ENCODE results near the gene CAND1. TPM values are rescaled to one million over a fixed set of nuclear protein-coding genes. Genes with fewer than 3 reads are reported as not detected.
A peak's percentile ranks its signal among the peaks of the same experiment; 100 is the strongest.

Gene CAND1
- 100 to 1,000 TPM; 162 to 220 (median 191) TPM for polyA plus RNA-seq (ENCODE audit: insufficient read length in 4 of 4)

GRCh38 chr12:67268896-67269632, at the start of gene CAND1:
TSS of gene CAND1 (plus strand) at chr12:67269358. CDS start at chr12:67269718, 360 bp downstream.
- DNase-seq (ENCODE audit: low read depth in 4 of 4, low spot score in 3 of 4): peak; percentile 99 to 100 (median 100)

DNA sequence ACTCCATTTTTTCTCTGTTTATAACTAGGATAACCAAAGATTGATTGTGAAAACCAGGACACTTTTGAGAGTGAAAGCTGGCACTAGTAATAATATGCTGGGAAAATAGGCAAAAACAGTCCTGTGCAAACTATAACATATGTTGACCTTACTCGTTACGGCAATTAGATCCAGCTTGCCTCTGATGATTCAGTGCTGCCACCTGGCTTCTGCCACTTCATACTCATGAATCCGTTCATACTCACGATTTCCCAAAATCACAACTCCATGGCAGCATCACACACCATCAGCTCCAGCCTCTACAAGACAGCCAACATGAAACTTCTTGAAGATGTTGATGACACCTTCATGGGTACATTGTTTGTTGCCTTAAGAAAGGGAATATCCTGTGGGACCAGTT, 49.1 kb upstream of the CAND1 start:
- DNase-seq (ENCODE audit: low read depth in 4 of 4, low spot score in 3 of 4): no peak

DNA sequence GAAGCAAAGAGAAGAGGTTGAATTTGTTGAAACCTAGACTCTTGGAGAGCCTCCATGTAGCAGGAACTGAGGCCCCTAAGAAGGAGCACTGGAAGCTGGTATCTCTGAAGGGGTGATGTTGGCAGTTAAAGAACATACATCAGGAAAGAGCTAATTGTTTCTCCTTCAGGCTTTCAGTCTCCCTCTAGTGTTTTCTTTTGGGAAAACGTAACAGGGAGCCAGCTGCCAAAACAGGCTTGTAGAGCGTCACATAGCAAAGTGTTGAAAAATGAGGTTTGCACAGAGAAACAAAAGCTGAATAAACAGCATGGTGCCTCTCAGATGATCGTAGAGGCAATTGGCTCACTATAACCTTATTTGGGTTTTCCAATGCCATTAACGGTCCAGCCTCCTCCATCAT, 46.9 kb upstream of the CAND1 start:
- DNase-seq (ENCODE audit: low read depth in 4 of 4, low spot score in 3 of 4): peak in 2 of 4 donors; percentile 3 to 4

- DNase-seq (ENCODE audit: low read depth in 4 of 4, low spot score in 3 of 4): no peak
Measured at GRCh38 chr12:67223225-67223624, 45.9 kb upstream of the CAND1 start.

- DNase-seq (ENCODE audit: low read depth in 4 of 4, low spot score in 3 of 4): no peak
Measured at GRCh38 chr12:67237231-67237630, 31.9 kb upstream of the CAND1 start.

GRCh38 chr12:67239061-67239460, 30.1 kb upstream of the CAND1 start:
- no peak for DNase-seq (ENCODE audit: low read depth in 4 of 4, low spot score in 3 of 4)

DNA sequence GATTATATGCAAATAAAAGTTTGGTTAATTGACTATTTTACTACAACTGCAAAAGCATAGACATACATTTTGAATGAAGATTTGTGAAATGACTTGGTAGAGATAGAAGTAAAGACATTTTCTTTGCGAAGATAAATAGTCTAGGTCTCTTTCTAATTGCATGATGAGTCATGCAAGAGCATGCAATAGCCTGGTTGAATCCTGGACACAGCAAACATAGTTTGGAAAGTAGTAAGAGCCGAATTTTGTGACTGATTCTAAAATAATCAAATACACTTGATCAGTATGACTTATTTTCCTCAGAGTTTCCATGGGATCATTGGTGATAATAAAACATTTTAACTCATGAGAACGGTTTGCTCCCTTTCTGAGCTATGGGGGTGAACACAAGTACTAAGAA, 27.7 kb upstream of the CAND1 start:
- no peak for DNase-seq (ENCODE audit: low read depth in 4 of 4, low spot score in 3 of 4)

DNA sequence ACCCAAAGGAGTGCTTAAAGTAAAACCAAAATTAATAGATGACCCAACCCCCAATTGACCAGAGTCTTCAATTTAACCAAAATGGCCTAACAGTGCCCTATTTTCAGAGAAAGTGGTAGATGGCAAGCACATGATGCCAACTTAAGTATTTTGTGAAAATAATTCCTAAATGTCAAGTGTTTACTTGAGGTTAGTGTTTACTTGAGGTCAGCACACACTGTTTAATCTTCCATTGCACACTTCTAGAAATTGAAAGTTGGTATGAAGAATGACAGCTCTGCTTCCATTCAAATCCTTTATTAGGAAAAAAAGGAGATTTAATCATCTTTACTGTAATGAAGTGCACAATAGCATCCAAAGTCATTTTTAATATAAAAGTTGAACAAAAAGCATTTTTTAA, 25.9 kb upstream of the CAND1 start:
- DNase-seq (ENCODE audit: low read depth in 4 of 4, low spot score in 3 of 4): no peak

DNA sequence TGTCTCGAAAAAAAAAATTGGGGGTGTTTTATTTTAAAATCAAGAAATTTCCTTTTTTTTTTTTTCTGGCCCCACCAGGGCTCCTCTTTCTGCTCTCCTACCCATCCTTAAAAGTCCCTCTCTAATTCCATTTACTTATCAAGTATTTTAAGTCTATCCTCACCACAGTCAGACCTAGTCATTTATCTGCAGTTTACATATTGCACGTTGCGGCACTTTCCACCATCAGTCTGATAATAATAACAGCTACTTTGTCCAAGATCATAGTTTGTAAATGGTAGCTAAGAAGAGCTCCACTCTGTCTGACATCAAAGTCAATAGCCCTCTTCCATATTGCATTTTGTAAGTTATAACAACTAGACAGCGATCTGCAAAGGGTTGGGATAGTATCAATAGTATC, 23.6 kb upstream of the CAND1 start:
- no peak for DNase-seq (ENCODE audit: low read depth in 4 of 4, low spot score in 3 of 4)

GRCh38 chr12:67251012-67251411, 18.1 kb upstream of the CAND1 start:
- DNase-seq (ENCODE audit: low read depth in 4 of 4, low spot score in 3 of 4): no peak

DNA sequence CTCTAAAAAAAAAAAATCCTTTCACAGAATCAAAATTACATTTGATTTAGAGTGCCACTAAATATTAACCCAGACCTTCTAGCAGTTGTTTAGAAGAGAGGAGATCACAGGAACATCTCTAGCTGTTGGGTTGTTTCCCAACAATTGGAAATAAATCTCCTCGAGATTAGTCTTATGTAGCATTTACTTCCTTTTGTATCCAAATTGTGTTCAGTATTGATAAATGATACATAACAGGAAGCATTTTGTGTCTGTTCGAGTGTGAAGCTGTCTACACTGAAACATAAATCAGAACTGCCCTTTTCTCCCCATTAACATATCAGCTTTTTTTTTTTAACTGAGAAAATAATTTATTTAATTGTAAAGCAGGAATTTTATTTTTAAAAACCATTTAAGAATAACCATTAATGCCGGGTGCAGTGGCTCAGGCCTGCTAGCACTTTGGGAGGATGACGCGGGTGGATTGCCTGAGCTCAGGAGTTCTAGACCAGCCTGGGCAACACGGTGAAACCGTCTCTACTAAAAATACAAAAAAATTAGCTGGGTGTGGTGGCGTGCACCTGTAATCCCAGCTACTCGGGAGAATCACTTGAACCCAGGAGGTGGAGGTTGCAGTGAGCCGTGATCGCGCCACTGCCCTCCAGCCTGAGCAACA, 14.7 kb upstream of the CAND1 start:
- no peak for DNase-seq (ENCODE audit: low read depth in 4 of 4, low spot score in 3 of 4)

- DNase-seq (ENCODE audit: low read depth in 4 of 4, low spot score in 3 of 4): no peak
Measured at GRCh38 chr12:67256649-67257048, 12.5 kb upstream of the CAND1 start.

- no peak for DNase-seq (ENCODE audit: low read depth in 4 of 4, low spot score in 3 of 4)
Measured at GRCh38 chr12:67263471-67263870, 5.7 kb upstream of the CAND1 start.

- DNase-seq (ENCODE audit: low read depth in 4 of 4, low spot score in 3 of 4): peak in 3 of 4 donors; percentile 95 to 98 (median 96)
Measured at GRCh38 chr12:67268335-67268895, 743 bp upstream of the CAND1 start.

- peak in 2 of 4 donors; percentile 45 to 57 for DNase-seq (ENCODE audit: low read depth in 4 of 4, low spot score in 3 of 4)
Measured at GRCh38 chr12:67269633-67270573, 745 bp downstream of the CAND1 start.

- no peak for DNase-seq (ENCODE audit: low read depth in 4 of 4, low spot score in 3 of 4)
Measured at GRCh38 chr12:67270622-67271021, 1.5 kb downstream of the CAND1 start.

DNA sequence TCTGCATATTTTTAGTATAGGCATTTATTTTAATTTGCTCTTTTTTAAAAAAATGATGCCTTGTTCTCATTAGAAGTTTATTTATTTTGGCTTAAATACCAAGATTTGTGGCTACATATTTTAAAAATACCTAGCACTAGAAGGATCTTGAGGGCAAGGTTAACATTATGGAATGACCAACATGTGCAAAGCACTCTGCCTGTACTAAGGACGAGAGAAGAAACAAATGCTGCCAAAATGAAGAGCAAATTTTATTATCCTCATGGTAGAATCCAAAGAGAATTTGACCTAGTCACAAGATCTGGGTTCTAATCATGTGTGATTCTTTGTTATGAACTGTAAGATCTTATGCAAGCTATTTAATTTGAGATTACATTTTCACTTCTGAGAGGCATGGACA, 2.8 kb downstream of the CAND1 start:
- DNase-seq (ENCODE audit: low read depth in 4 of 4, low spot score in 3 of 4): no peak

DNA sequence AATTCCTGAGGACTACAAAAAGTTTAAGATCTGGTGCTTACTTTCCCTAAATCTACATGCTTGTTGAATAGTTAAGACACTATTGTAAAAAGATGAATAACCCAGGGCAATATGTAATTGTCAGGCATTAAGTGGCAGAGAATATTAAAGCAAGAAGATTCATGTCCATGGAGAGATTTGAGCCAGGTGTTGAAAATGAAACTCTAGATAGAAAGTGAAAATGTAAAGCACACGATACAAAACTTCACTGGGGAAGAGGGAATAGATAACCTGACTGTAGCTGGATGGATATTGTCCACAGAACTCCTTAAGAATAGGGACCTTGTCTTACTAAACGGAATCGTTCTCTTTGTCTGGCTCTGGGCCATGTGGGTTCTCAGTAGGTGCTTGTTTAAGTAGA, 5.0 kb downstream of the CAND1 start:
- DNase-seq (ENCODE audit: low read depth in 4 of 4, low spot score in 3 of 4): no peak

GRCh38 chr12:67275380-67275913, 6.3 kb downstream of the CAND1 start:
- DNase-seq (ENCODE audit: low read depth in 4 of 4, low spot score in 3 of 4): no peak

DNA sequence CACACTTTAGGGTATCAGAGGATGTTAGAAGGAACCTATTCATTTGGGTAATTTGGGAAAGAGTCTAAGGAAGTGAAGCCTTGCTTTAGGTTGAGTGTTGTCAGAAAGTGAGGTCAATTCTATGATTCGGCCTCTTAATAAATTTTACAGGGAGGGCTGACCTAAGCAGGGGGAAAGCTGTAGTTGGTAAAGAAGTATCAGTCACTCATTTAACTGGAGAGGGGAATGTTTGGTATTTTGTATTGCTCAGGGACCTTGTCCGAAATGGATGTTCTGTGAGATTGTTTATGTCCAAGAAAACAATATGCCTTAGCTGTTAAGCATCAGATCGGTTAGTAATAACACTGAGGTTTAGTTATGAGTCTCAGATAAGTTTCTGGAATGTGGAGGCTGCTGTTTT, 7.3 kb downstream of the CAND1 start:
- DNase-seq (ENCODE audit: low read depth in 4 of 4, low spot score in 3 of 4): no peak

DNA sequence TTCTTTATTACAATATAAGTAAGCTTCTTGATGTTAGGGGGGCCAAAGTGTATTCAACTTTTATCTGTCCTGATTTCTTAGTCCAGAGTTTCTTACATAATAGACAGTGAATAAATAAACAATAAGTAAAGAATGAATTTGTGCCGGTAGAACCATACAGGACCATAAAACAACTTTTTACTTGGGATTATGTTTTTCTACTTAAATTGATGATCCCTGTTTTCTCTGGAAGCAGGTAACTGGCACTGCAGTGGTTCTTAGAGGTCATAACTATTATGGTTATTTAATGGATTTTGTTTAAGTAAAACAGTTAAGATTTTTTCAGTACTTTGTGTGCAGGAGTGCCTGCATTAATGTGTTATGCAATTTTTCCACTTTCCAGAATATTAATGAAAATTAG, 10.5 kb downstream of the CAND1 start:
- no peak for DNase-seq (ENCODE audit: low read depth in 4 of 4, low spot score in 3 of 4)
